ENCODE results near the gene CDH13.

Gene CDH13

DNA sequence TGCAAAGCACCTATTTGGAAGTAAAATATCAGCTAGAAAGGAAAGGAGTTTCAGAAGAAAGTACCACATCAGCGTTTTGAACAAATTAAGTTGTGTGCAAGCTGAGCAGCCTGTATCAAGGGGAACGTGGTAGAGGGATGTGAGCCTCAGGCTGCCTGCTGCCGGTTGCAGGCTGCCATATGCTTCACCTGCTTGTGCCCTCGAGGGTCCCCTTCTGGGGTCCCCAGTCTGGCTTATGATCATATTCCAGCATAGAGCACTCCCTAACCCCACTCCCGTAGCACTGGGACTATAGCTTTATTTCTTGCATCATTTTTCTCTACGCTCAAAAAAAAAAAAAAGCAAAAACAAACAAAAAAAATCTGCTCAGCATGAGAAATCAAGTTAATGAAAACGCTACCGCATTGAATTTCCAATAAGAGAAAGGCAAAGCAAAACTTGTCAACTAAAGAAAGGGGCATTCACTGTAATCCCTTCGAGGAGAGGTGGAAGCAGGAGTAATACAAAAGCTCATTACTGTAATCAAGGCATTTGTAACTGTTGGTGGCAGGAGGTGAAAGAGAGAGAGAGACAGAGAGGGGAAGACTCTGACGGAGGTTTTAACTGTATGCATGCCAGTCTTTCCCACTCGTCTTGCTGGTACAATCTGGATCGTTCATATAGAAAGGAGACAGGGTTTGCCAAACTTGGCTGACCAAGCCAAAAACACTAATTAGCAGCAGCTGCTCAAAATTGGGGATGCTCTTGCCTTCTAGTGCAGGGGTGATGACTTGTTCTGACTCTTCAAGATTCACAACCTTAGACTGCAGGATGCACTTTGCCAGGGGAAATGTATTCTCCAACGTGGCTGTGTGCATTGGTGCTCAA lies 922.8 kb downstream of the CDH13 start:
- DNase-seq = no peak

- no peak for DNase-seq
These were observed 923.4 kb downstream of the CDH13 start for GRCh38 chr16:83550183-83550569.

- DNase-seq = peak in 1 of 2 experiments; percentile 60
These were observed 925.5 kb downstream of the CDH13 start for GRCh38 chr16:83552228-83552627.

GRCh38 chr16:83552930-83553329 lies 926.2 kb downstream of the CDH13 start:
- no peak for DNase-seq

DNA sequence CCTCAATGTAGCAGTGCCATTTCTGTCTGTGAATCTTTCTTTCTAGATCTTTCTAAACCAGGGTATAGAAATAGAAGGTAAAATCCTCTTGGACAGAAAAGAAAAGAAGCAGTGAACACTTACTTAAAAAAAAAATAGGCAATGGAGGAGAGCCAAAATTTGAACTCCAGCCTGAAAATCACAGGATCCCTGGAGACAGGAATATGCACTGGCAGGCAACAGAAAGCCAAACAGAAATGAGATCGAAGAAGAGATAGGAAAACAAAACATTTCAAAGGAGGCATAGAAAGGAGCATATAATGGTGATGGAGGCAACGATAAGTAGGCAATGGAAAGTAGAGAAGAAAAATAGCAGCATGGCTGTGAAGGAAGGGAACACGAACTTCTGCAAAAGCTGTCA lies 927.3 kb downstream of the CDH13 start:
- no peak for DNase-seq

- no peak for DNase-seq
These were observed 927.8 kb downstream of the CDH13 start for GRCh38 chr16:83554540-83554939.

DNA sequence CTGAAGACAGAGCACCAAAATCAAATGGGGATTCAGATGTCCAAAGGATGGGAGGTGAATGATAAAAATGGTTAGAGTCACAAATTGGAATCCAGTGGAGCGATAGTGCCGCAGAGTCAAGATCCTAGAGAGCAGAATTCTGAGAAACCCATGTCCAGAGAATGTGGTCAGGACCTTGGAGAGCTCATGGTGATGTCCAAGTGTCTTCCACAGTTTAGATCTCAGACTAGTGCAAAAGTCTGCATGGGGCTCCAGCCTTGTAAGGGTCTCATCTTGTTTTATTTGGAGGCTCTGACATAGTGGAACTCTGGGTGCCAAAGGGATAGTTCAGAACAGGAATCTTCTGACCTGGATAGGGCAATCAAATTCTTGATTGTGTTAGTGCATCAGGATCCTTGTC lies 935.1 kb downstream of the CDH13 start:
- no peak for DNase-seq

DNA sequence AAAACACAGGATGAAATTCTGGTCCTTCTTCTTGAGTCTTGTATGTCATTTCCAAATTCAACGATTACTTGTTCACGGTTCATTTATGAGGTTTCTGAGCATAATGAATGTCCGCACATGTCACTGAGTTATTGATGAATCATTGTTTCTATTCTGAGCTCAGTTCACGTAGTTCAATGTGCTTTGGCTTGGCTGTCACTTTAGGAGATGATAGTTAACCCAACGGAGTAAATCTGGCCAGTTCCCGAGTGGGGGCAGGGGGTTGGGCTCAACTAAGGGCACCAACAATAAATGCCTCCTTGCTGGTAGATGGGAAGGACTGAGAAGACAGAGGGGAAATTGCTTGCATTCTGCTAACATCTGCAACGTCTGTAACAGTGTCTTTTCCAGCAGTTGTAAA lies 941.6 kb downstream of the CDH13 start:
- DNase-seq = no peak

- DNase-seq = no peak
These were observed 947.6 kb downstream of the CDH13 start for GRCh38 chr16:83574388-83574787.

DNA sequence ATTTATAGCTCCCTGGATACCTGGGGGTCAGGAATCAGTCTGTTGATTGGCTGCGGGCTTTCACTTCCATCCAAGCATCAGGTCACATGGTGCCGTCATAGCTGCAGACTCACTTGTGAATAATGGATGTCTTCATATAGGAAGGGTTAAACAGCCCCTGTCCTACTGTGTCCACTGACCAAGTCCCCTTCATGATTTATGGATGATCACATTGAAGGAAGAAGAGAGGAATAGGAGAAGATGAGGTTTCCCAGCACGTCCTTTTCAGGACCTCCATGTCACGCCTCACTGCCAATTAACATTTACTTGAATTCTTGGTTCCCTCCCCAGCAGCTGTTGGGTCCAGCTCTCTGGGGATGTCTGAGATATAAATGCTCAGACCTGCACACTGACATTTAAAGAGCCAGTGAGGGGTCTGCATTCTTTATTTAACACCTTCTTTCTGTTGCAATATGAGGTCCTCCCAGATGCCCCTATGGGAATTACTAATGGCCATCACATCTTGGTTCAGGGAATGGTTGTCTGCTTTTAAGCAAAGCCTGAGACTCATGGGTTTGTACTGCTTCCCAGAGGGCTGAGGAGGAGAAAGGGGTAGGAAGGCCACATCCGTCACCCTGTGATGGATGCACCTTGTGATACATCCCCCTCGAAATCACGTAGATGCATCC lies 950.4 kb downstream of the CDH13 start:
- DNase-seq = no peak

DNA sequence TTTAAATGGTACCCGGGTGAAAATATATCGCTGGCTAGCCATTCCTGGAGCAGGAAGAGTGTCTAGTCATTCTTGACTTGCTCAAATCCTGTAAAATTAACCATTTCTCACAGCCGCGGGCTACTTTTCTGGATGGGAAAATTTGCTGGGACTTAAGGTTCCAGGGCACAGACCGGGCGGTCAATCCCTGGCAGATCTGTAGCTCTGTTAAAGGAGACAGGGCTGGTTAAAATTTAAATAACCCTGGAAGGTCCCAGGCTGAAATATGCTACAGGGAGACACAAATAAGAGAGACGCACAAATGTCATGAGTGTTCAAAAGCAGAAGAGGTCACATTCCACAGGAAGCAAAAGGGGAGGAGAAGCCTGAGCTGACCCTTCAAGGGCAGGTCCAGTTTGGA lies 951.4 kb downstream of the CDH13 start:
- no peak for DNase-seq

- DNase-seq = no peak
These were observed 952.3 kb downstream of the CDH13 start for GRCh38 chr16:83579027-83579426.

GRCh38 chr16:83579436-83579835 lies 952.7 kb downstream of the CDH13 start:
- no peak for DNase-seq

DNA sequence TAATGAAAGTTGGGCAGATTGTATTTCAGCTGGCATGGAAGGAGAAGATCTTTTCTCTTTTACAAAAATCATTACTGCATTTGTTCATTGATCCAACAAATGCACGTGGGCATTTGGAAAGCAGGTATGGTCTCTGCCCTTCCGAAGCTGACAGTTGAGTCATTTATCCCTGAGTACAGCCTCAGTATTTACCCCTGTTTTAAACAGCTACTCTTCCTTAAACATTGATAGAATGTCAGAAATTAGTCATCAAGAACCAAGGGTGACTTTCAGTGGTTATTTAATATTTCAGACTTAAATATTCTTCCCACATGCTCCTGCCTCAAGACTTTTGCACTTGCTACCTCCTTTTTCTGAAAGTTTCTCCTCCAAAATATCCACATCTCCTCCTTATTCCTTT lies 954.3 kb downstream of the CDH13 start:
- DNase-seq = no peak

DNA sequence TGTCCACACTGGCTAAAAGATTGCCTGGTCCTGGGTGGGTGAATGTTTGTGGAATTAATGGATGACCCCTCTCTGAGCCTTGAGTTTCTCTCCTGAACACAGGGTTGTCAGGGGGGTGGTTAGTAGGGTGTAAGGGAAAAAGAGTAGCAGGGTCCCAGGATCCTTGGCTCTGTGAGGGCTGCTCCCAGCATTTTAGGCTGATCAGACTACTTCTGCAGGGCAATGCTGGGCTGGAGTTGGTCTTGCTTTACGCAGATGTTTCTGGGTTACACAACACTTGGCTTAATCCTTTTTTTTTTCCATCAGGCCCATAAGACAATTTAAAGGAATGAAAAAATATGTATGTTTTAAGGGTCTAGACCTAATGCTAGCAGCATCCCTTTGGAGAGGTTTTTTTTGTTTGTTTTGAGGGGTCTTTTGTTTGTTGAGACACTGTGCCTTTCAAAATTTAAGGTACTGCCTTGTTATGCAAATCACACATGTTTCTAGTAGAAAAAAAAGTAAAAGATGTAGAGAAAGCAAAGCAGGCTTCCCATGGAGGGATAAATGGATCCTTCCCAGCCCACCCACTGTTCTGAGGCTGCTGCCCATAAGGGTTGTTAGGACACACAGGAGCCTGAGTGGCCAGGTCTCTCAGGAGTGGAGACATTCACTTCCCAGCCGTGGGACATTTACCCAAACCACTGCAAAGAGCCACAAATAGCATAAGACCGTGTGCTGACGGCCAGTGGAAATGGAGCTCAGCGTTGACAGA lies 955.4 kb downstream of the CDH13 start:
- DNase-seq = no peak

- DNase-seq = no peak
These were observed 959.3 kb downstream of the CDH13 start for GRCh38 chr16:83586036-83586435.

DNA sequence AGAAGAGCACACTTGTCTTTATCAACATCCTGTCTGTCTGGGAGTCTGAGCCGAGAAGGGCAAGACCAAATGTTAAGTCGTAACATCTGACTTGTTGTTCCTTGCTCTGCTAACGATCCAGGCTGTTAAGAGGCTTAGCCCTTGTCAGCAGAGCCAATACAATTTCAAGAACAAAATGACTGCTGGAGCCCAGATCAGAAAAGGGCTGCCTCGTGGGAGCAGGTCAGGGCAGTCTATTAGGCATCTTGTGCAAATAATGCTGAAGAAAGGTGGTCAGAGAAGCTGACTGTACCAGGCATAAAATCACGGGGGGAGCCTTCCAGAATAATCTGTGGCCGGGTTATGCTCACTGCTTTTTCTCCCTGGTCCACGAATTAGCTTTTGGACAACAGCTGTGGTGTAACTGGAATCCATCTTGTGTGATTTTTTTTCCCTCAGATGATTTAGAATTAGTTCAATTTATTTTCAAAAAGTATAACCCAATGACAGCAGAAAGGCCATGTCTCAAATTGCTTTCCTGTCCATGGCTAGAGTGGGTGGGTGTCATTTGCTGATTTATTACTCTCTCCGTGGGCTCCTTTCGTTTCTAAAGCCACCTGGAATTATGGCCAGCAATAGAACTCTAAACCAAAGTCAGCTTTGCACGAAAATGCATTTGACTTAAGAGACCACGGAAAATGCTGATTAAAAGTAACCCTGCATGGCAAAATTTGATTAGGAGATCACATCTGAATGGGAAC lies 959.9 kb downstream of the CDH13 start:
- DNase-seq = no peak

DNA sequence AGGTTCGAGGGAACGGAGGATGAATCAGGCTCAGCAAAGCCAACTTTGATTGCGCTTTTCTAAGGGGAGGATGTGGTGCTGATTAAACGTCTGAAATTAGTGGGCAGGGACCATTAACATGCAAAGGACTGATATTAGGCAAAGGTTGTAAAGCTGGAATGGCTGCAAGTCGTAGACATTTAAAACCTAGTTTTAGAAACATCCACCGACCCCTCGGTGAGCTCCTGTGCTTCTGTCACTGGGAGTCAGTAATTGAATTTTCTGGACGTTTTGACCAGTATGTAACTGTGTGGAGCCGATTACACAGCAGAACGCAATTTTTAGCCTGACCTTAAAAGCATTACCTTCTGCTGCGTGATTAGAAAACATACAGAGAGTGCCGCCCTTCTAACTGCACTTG lies 960.4 kb downstream of the CDH13 start:
- no peak for DNase-seq

DNA sequence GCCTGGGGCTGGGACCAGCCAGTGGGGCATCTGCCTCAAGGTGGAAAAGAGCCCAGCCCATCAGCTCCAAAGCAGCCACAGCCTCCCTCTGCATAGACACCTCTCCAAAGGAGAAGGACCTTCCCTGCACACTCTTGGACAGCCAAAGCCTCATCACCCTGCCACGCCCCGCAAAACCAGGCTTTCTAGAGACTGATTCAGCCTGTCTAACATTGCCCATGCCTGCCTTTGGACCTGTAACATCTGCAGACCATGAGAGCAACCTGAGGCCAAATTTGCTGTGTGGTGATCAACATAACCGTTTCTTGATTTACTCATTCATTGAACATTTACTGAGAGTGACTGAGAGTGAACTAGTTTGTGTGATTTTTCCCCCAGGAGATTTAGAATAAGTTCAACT lies 961.3 kb downstream of the CDH13 start:
- no peak for DNase-seq

GRCh38 chr16:83589576-83589975 lies 962.8 kb downstream of the CDH13 start:
- DNase-seq = no peak

- DNase-seq = no peak
These were observed 966.0 kb downstream of the CDH13 start for GRCh38 chr16:83592778-83593177.

- no peak for DNase-seq
These were observed 973.2 kb downstream of the CDH13 start for GRCh38 chr16:83599789-83600462.
